A549 (cell line): Measurements from ENCODE around the gene SP140L. TPM values are rescaled to one million over a fixed set of nuclear protein-coding genes. Genes with fewer than 3 reads are reported as not detected.

Experiments
- ATAC-seq, 2 experiments: fragments of 200-7000 bp in 1 of 2; fragments of >200 bp in 1 of 2; cut with Nextera tagmentation in 1 of 2; cut with Tn5 transposase in 1 of 2; 3 replicates each; pipeline versions ENCODE4 v1.8.0 to v1.9.1; 2018 to 2020; ENCODE audit warnings: mild to moderate bottlenecking in 1 of 2, moderate library complexity in 1 of 2
- CTCF ChIA-PET: fragments of 300-600 bp; sonication (Branson Sonifier 250); formaldehyde crosslinking; extraction: SDS; loops from one replicate; lab custom pipeline; 2021; ENCODE audit warnings: antibody characterized with exemption, inconsistent platforms; lab: Yijun Ruan, JAX
- POLR2A ChIA-PET: fragments of 350-600 bp; formaldehyde crosslinking; extraction: SDS; loops from one replicate; lab custom pipeline; 2021; ENCODE audit warnings: antibody characterized with exemption, inconsistent platforms; lab: Yijun Ruan, JAX
- DNase-seq, 2 experiments: peaks; one replicate each; pipeline versions ENCODE4 v3.0.0 to v3.0.0-alpha.2; 2011 to 2016; ENCODE audit warnings: low read depth in 1 of 2, low spot score in 1 of 2
- FAIRE-seq: peaks from 2 replicates; lab custom pipeline; 2011; peaks lifted over from hg19 to GRCh38; lab: Jason Lieb, UNC
- H3K27ac ChIP-seq, 2 experiments: fragments of >200 bp; sonication (Bioruptor Twin); formaldehyde crosslinking; 3 replicates each; pipeline ENCODE4 v1.5.1; 2016 to 2017
- H3K4me1 ChIP-seq: fragments of >200 bp; sonication (Bioruptor Twin); formaldehyde crosslinking; 3 replicates; pipeline ENCODE4 v1.6.1; 2016
- H3K4me2 ChIP-seq: fragments of >200 bp; sonication (Bioruptor Twin); formaldehyde crosslinking; 3 replicates; pipeline ENCODE4 v1.6.1; 2016
- H3K4me3 ChIP-seq: fragments of >200 bp; sonication (Bioruptor Twin); formaldehyde crosslinking; 3 replicates; pipeline ENCODE4 v1.5.1; 2016
- H3K9me3 ChIP-seq: fragments of >200 bp; sonication (Bioruptor Twin); formaldehyde crosslinking; 3 replicates; pipeline ENCODE4 v1.6.1; 2016
- BCL3 ChIP-seq: fragments of >200 bp; sonication (Bioruptor Twin); formaldehyde crosslinking; IDR thresholded peaks from 3 replicates; pipeline ENCODE4 v1.6.1; 2016
- BHLHE40 ChIP-seq: IDR thresholded peaks from 2 replicates; pipeline ENCODE4 v1.6.1; 2012; ENCODE audit warnings: low read depth, low read length, inconsistent platforms
- CBX8 ChIP-seq: fragments of 200-600 bp; sonication (generic); IDR thresholded peaks from 2 replicates; pipeline ENCODE4 v1.6.1; 2016
- CEBPB ChIP-seq, 2 experiments: fragments of >200 bp in 1 of 2; sonication (Bioruptor Twin) in 1 of 2; formaldehyde crosslinking in 1 of 2; IDR thresholded peaks; 2 replicates each; pipeline ENCODE4 v1.6.1; 2012 to 2016
- EHF ChIP-seq: fragments of 250-450 bp; sonication (Bioruptor Pico); IDR thresholded peaks from 2 replicates; pipeline ENCODE4 v1.5.0; 2020; ENCODE audit warnings: mild to moderate bottlenecking
- FOSL2 ChIP-seq, 2 experiments: fragments of 450-650 bp in 1 of 2; fragments of >200 bp in 1 of 2; sonication (Bioruptor Twin) in 1 of 2; formaldehyde crosslinking; IDR thresholded peaks; 2 replicates each; pipeline versions ENCODE4 v1.5.0 to v1.6.1; 2016 to 2020; ENCODE audit warnings: mild to moderate bottlenecking in 1 of 2, moderate library complexity in 1 of 2
- FOXS1 ChIP-seq: fragments of 250-450 bp; sonication (Bioruptor Pico); IDR thresholded peaks from 2 replicates; pipeline ENCODE4 v1.5.0; 2020; ENCODE audit warnings: mild to moderate bottlenecking, moderate library complexity
- GATA3 ChIP-seq: IDR thresholded peaks from 2 replicates; pipeline ENCODE4 v1.6.1; 2012; ENCODE audit warnings: borderline replicate concordance
- HOXB5 ChIP-seq: fragments of 250-450 bp; sonication (Bioruptor Pico); IDR thresholded peaks from 2 replicates; pipeline ENCODE4 v1.5.0; 2020; ENCODE audit warnings: mild to moderate bottlenecking, moderate library complexity
- JUNB ChIP-seq: fragments of >200 bp; sonication (Bioruptor Twin); formaldehyde crosslinking; IDR thresholded peaks from 2 replicates; pipeline ENCODE4 v1.6.1; 2016
- KDM1A ChIP-seq: fragments of 200-600 bp; sonication (generic); IDR thresholded peaks from 2 replicates; pipeline ENCODE4 v1.6.1; 2016; ENCODE audit warnings: low read depth, mild to moderate bottlenecking
- MYC ChIP-seq: IDR thresholded peaks from 2 replicates; pipeline ENCODE4 v1.6.1; 2012; ENCODE audit warnings: mild to moderate bottlenecking, inconsistent platforms, low read length, improper control_type of control experiment, borderline replicate concordance
- NPAS2 ChIP-seq: fragments of 250-450 bp; sonication (Bioruptor Pico); IDR thresholded peaks from 2 replicates; pipeline ENCODE4 v1.8.0; 2022; ENCODE audit warnings: mild to moderate bottlenecking, moderate library complexity, borderline replicate concordance
- POLR2A ChIP-seq: IDR thresholded peaks from 2 replicates; pipeline ENCODE4 v1.6.1; 2012; ENCODE audit warnings: mild to moderate bottlenecking, low read length
- POLR2AphosphoS2 ChIP-seq: conservative IDR thresholded peaks from 2 replicates; pipeline ENCODE4 v1.6.1; 2012; ENCODE audit warnings: low read length, improper control_type of control experiment, inconsistent platforms
- TFCP2L1 ChIP-seq: fragments of 250-450 bp; sonication (Bioruptor Pico); IDR thresholded peaks from 2 replicates; pipeline ENCODE4 v1.5.0; 2021; ENCODE audit warnings: mild to moderate bottlenecking
- TP53 ChIP-seq: fragments of 250-450 bp; sonication (Bioruptor Pico); IDR thresholded peaks from 2 replicates; pipeline ENCODE4 v1.5.0; 2021; ENCODE audit warnings: mild to moderate bottlenecking, moderate library complexity
- ZC3H11A ChIP-seq: fragments of 450-650 bp; IDR thresholded peaks from 2 replicates; pipeline ENCODE4 v1.6.1; 2014; ENCODE audit warnings: antibody characterized with exemption, mild to moderate bottlenecking
- ZFP36 ChIP-seq: fragments of 450-650 bp; IDR thresholded peaks from 2 replicates; pipeline ENCODE4 v1.6.1; 2014; ENCODE audit warnings: borderline replicate concordance; ENCODE audit not compliant: partially characterized antibody
- WGBS: methylation state at CpG from one replicate; pipeline ENCODE4 v1.1.6; 2017; ENCODE audit errors: missing lambda C conversion rate; 5-methylcytosine and 5-hydroxymethylcytosine counted together
- polyA plus RNA-seq, 4 experiments: library from polyadenylated mRNA; depleted of rRNA in 3 of 4; stranded (reverse); fragments of >200 nt; fragmentation: RNase III in 1 of 4; extraction: RNeasy Plus Mini Kit Qiagen cat#74134 plus additional on column Dnase treatment in 1 of 4; gene quantifications; 2 replicates in 3 of 4; 3 replicates in 1 of 4; pipeline ENCODE4 v1.2.3, GENCODE V29; 2011 to 2017
- TF ChIP-seq, protein P1 (sequence below): IDR thresholded peaks from 2 replicates; pipeline ENCODE4 v1.6.1; 2012

Gene SP140L
- polyA plus RNA-seq, 2 of the 4 experiments (the other 2 are of a cell fraction) = 1.7 to 2.5 TPM

DNA sequence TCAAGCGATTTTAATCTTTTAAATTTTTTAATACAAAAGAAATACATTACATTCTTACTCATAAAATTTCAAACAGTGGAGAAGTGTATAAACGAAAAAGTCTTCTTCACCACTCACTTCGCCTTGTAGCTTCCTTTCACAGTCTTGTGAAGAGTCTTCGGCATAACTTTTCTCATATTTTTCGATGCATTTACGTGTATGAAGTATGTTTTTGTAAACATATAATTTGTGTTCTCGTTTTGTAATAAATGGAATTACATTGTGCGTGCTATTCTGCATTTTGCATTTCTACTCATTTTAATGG, 1.1 kb downstream of the SP140L start:
- ChIA-PET POLR2A (no interaction called here), CTCF (no interaction called here)
- H3K9me3 ChIP-seq = no peaks in the 10 kb centered on the region
- H3K4me2 ChIP-seq = no peak overlapping the region
- DNase-seq = no peak
- H3K4me3 ChIP-seq = no peak overlapping the region
- FAIRE-seq = no peak
- WGBS = 86% methylated on average over 8 of the region's 8 CpGs
- ATAC-seq = no peak
- no peaks in the 10 kb centered on the region for H3K4me1 ChIP-seq
- H3K27ac ChIP-seq = no peak overlapping the region
- TF ChIP-seq GATA3 (no peak), NPAS2 (CRISPR knock-in tag) (no peak)

DNA sequence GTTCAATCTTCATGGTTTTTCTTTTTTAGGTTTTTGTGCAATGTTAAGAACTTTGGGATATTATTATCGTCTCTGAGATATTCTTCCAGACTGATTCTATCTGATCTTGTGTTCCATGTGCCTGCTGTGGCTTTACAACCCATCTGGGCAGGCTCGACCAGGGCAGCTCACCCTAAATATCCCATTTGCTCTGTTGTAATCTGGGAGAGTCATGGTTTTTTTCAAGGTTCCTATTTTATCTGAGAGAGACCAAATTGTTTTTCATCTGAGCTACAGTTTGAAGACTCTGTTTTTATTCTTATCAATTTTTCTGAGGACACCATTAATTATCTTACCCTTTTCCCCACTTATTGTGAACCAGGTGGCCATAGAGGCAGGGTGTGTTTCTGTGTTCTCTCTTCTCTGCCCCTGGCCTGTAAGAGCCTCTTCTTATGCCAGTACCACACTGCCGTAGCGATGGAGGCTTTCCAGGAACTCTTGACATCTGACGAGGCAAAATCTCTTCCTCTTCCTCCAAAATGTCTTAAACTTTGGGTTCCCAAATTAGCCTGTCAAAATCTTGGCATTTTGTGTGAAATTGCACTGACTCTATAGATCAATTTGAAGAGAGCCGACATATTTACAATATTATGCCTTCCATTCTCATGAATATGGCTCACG, 3.1 kb downstream of the SP140L start:
- H3K27ac ChIP-seq = no peak overlapping the region
- ChIA-PET POLR2A (no interaction called here), CTCF (no interaction called here)
- WGBS = 74% methylated on average over 7 of the region's 7 CpGs
- TF ChIP-seq CBX8 (no peak), JUNB (no peak), MYC (no peak), BCL3 (no peak)
- H3K4me3 ChIP-seq = no peak overlapping the region
- H3K9me3 ChIP-seq = no peaks in the 10 kb centered on the region
- no peaks in the 10 kb centered on the region for H3K4me1 ChIP-seq
- H3K4me2 ChIP-seq = no peak overlapping the region
- no peak for DNase-seq
- no peak for ATAC-seq
- FAIRE-seq = no peak

DNA sequence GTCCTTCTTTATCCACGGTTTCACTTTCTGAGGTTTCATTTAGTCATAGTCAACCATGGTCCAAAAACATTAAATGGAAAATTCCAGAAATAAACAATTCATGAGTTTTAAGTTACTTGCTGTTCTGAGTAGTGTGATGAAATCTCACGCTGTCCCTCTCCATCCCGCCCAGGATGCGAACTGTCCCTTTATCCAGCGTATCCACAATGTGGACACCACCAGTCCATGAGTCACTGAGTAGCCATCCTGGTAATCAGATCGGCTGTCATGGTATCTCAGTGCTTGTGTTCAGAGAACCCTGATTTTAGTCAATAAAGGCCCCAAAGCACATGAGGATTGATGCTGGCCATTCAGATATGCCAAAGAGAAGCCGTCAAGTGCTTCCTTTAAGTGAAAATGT, 3.7 kb downstream of the SP140L start:
- 70% methylated on average over 7 of the region's 7 CpGs for WGBS
- no peak for FAIRE-seq
- no peaks in the 10 kb centered on the region for H3K9me3 ChIP-seq
- TF ChIP-seq, protein P1, sequence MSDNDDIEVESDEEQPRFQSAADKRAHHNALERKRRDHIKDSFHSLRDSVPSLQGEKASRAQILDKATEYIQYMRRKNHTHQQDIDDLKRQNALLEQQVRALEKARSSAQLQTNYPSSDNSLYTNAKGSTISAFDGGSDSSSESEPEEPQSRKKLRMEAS = no peak
- TF ChIP-seq KDM1A = no peak
- no peak for TF ChIP-seq FOSL2 (IDR thresholded peaks at IDR 0.05)
- TF ChIP-seq FOSL2 (CRISPR knock-in tag; IDR thresholded peaks at IDR 0.05) = no peak
- no peak for TF ChIP-seq BHLHE40
- no peak for TF ChIP-seq TFCP2L1 (CRISPR knock-in tag)
- no peak for TF ChIP-seq EHF
- TF ChIP-seq TP53 = no peak
- TF ChIP-seq POLR2A = no peak
- TF ChIP-seq ZC3H11A = no peak
- no peak for TF ChIP-seq ZFP36
- TF ChIP-seq POLR2AphosphoS2 = no peak
- TF ChIP-seq CEBPB (IDR thresholded peaks at IDR 0.05) = no peak
- TF ChIP-seq FOXS1 (CRISPR knock-in tag) = no peak
- TF ChIP-seq, all 56 proteins: peak for 0
- ChIA-PET POLR2A (no interaction called here), CTCF (no interaction called here)
- no peaks in the 10 kb centered on the region for H3K4me1 ChIP-seq
- no peak for ATAC-seq
- no peak overlapping the region for H3K4me3 ChIP-seq
- no peak for DNase-seq
- H3K27ac ChIP-seq = no peak overlapping the region
- no peak overlapping the region for H3K4me2 ChIP-seq

- no peak for ATAC-seq
- Histone ChIP-seq H3K4me1 (no peaks in the 10 kb centered on the region), H3K9me3 (no peaks in the 10 kb centered on the region), H3K4me3 (no peak overlapping the region), H3K27ac (no peak overlapping the region), H3K4me2 (no peak overlapping the region)
- no peak for TF ChIP-seq HOXB5 (CRISPR knock-in tag)
- ChIA-PET CTCF (no interaction called here), POLR2A (no interaction called here)
- WGBS = 50% methylated on average over 3 of the region's 3 CpGs
- no peak for FAIRE-seq
- DNase-seq = no peak
These were observed 8.5 kb downstream of the SP140L start for GRCh38 chr2:230335461-230335863.
